HG03354 (cell line): ENCODE measurements around the gene PNLIPRP1.

ENCODE experiments used
- ATAC-seq: cut with Tn5 transposase; IDR thresholded peaks from one replicate; pipeline ENCODE4 v1.9.1; 2021; ENCODE audit warnings: mild to moderate bottlenecking; ENCODE audit not compliant: unreplicated experiment, poor library complexity, severe bottlenecking

PNLIPRP1 gene

GRCh38 chr10:116597543-116597942, 6.8 kb downstream of the PNLIPRP1 start:
- ATAC-seq, result no peak

- no peak for ATAC-seq
These were observed 7.6 kb downstream of the PNLIPRP1 start for GRCh38 chr10:116598329-116598728.

- no peak for ATAC-seq
These were observed 9.2 kb downstream of the PNLIPRP1 start for GRCh38 chr10:116599991-116600390.

GRCh38 chr10:116602648-116603400, 12.1 kb downstream of the PNLIPRP1 start:
- no peak for ATAC-seq

GRCh38 chr10:116606061-116606483, 15.3 kb downstream of the PNLIPRP1 start:
- ATAC-seq, result no peak

- no peak for ATAC-seq
These were observed 16.6 kb downstream of the PNLIPRP1 start for GRCh38 chr10:116607336-116607735.

GRCh38 chr10:116608686-116609594, 18.2 kb downstream of the PNLIPRP1 start:
- ATAC-seq, result no peak

- no peak for ATAC-seq
These were observed 19.8 kb downstream of the PNLIPRP1 start for GRCh38 chr10:116610443-116611152.

- no peak for ATAC-seq
These were observed 20.4 kb downstream of the PNLIPRP1 start for GRCh38 chr10:116611153-116611545.

- ATAC-seq, result no peak
These were observed 21.5 kb downstream of the PNLIPRP1 start for GRCh38 chr10:116612107-116612769.

GRCh38 chr10:116613471-116613870, 22.7 kb downstream of the PNLIPRP1 start:
- ATAC-seq, result no peak

- no peak for ATAC-seq
These were observed 24.0 kb downstream of the PNLIPRP1 start for GRCh38 chr10:116614796-116615195.

- ATAC-seq, result no peak
These were observed 24.5 kb downstream of the PNLIPRP1 start for GRCh38 chr10:116615199-116615776.

GRCh38 chr10:116620423-116621400, 30.0 kb downstream of the PNLIPRP1 start, which contains the start of gene PNLIPRP2:
TSS of gene PNLIPRP2 (plus strand) at chr10:116620953.
- no peak for ATAC-seq

- no peak for ATAC-seq
These were observed 30.7 kb downstream of the PNLIPRP1 start for GRCh38 chr10:116621476-116621875.

GRCh38 chr10:116621934-116622655, 31.3 kb downstream of the PNLIPRP1 start:
- ATAC-seq, result no peak

GRCh38 chr10:116625845-116626244, 35.1 kb downstream of the PNLIPRP1 start:
- ATAC-seq, result no peak

GRCh38 chr10:116626815-116627214, 36.1 kb downstream of the PNLIPRP1 start:
- no peak for ATAC-seq
